Astrocyte (in vitro differentiated cells and primary cell): ENCODE measurements around the gene SEMA3B.

Experiments used
- EZH2 ChIP-seq: IDR thresholded peaks from 2 replicates; pipeline ENCODE4 v1.6.1; 2012; ENCODE audit warnings: mild to moderate bottlenecking, low read length, inconsistent platforms; ENCODE audit not compliant: insufficient read depth
- TF ChIP-seq, protein P1 (sequence below): IDR thresholded peaks from 2 replicates; pipeline ENCODE4 v1.5.1; 2011; ENCODE audit warnings: low read depth, mild to moderate bottlenecking, inconsistent platforms, low read length, moderate library complexity; ENCODE audit not compliant: insufficient read depth

DNA sequence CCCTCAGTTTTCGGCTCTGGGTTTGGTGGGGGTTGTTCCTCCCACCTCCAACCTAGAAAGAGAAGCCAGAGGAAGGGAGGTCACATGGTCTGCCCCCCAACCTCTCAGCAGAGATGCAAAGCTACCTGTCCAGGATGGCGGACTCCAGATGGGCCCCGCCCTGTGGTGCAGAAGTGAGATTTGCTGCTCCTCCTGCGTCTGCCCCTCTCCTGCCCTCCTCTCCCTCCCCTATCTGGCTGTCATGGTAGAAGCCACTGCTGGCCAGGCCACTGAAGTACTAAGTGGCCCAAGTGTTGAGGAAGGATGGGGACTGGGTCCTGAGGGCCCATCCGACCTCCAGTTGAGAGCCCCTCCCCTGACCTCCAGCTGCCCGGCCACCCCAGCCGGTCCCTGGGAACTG lies 2.1 kb upstream of the SEMA3B start:
- TF ChIP-seq, protein P1, sequence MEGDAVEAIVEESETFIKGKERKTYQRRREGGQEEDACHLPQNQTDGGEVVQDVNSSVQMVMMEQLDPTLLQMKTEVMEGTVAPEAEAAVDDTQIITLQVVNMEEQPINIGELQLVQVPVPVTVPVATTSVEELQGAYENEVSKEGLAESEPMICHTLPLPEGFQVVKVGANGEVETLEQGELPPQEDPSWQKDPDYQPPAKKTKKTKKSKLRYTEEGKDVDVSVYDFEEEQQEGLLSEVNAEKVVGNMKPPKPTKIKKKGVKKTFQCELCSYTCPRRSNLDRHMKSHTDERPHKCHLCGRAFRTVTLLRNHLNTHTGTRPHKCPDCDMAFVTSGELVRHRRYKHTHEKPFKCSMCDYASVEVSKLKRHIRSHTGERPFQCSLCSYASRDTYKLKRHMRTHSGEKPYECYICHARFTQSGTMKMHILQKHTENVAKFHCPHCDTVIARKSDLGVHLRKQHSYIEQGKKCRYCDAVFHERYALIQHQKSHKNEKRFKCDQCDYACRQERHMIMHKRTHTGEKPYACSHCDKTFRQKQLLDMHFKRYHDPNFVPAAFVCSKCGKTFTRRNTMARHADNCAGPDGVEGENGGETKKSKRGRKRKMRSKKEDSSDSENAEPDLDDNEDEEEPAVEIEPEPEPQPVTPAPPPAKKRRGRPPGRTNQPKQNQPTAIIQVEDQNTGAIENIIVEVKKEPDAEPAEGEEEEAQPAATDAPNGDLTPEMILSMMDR = no peak
- TF ChIP-seq EZH2 = no peak
